ENCODE results near the gene PTPN4. TPM values are rescaled to one million over a fixed set of nuclear protein-coding genes. Genes with fewer than 3 reads are reported as not detected.

Gene PTPN4
- total and polyA plus RNA-seq, 9 donors = 3.4 to 45.7 (median 35.2) TPM

GRCh38 chr2:119941981-119942513, 182.3 kb downstream of the PTPN4 start:
- DNase-seq = no peak
- intact Hi-C loops (cut with DNase I) = no loop called here
- TF ChIP-seq POLR2A (IDR thresholded peaks at IDR 0.05) = no peak
- no peak for TF ChIP-seq CTCF (IDR thresholded peaks at IDR 0.05)
- TF ChIP-seq EP300 (IDR thresholded peaks at IDR 0.05) = no peak
- Histone ChIP-seq H3K27ac (no peak overlapping the region), H3K27me3 (no peaks in the 10 kb centered on the region), H3K36me3 (no peaks in the 10 kb centered on the region), H3K9me3 (no peaks in the 10 kb centered on the region), H3K4me1 (ENCODE audit: insufficient read depth) (no peaks in the 10 kb centered on the region), H3K4me3 (no peak overlapping the region)
- 63 to 83% (median 80%) methylated on average over 3 of the region's 3 CpGs for WGBS, 3 donors

DNA sequence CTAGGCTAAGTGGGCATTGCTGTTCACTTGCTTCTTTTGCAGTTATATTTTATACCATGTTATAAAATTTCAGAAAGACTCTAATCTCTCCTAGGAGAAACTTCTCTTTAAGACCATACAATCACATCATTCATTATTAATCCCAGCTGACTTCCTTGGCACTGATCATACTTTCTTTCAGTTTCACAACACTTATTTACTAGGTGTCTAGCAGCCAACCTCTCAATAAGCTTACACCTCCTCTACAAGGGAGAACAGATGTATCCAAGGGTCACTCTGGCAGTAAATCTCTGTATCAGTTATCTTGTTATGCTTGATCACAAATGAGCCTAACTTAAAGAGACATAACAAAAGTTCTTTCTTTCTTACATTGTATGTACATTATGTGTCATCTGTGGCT, 183.3 kb downstream of the PTPN4 start:
- DNase-seq = no peak
- TF ChIP-seq CTCF (IDR thresholded peaks at IDR 0.05) = no peak
- TF ChIP-seq EP300 (IDR thresholded peaks at IDR 0.05) = no peak
- TF ChIP-seq POLR2A (IDR thresholded peaks at IDR 0.05) = no peak
- H3K9me3 ChIP-seq = no peaks in the 10 kb centered on the region
- H3K27me3 ChIP-seq = no peaks in the 10 kb centered on the region
- H3K4me1 ChIP-seq (ENCODE audit: insufficient read depth) = no peaks in the 10 kb centered on the region
- no peak overlapping the region for H3K4me3 ChIP-seq
- H3K36me3 ChIP-seq = no peaks in the 10 kb centered on the region
- intact Hi-C loops (cut with DNase I) = no loop called here
- H3K27ac ChIP-seq = no peak overlapping the region

GRCh38 chr2:119947535-119947934, 187.8 kb downstream of the PTPN4 start:
- H3K4me1 ChIP-seq (ENCODE audit: insufficient read depth) = no peaks in the 10 kb centered on the region
- H3K27ac ChIP-seq = no peak overlapping the region
- DNase-seq = no peak
- no peaks in the 10 kb centered on the region for H3K36me3 ChIP-seq
- no peaks in the 10 kb centered on the region for H3K27me3 ChIP-seq
- no peaks in the 10 kb centered on the region for H3K9me3 ChIP-seq
- H3K4me3 ChIP-seq = no peak overlapping the region
- intact Hi-C loops (cut with DNase I) = no loop called here
- 82 to 93% (median 91%) methylated on average over 1 of the region's 1 CpG for WGBS, 3 donors
- TF ChIP-seq POLR2A (IDR thresholded peaks at IDR 0.05) (no peak), EP300 (IDR thresholded peaks at IDR 0.05) (no peak), CTCF (IDR thresholded peaks at IDR 0.05) (no peak)

- TF ChIP-seq POLR2A (IDR thresholded peaks at IDR 0.05) (no peak), CTCF (IDR thresholded peaks at IDR 0.05) (no peak), EP300 (IDR thresholded peaks at IDR 0.05) (no peak)
- Histone ChIP-seq H3K4me3 (no peak overlapping the region), H3K9me3 (no peaks in the 10 kb centered on the region), H3K36me3 (no peaks in the 10 kb centered on the region), H3K27me3 (no peaks in the 10 kb centered on the region), H3K27ac (no peak overlapping the region), H3K4me1 (ENCODE audit: insufficient read depth) (no peaks in the 10 kb centered on the region)
- no peak for DNase-seq
- intact Hi-C loops (cut with DNase I) = no loop called here
- WGBS, 3 donors = 50 to 77% (median 66%) methylated on average over 2 of the region's 2 CpGs
These were observed 191.2 kb downstream of the PTPN4 start for GRCh38 chr2:119950966-119951365.

Measured in ovary (tissue), 9 donors.